GM21528 (cell line): ENCODE measurements around the gene HJV.

ENCODE experiments used
- ATAC-seq: cut with Tn5 transposase; IDR thresholded peaks from one replicate; pipeline ENCODE4 v1.9.1; 2021; ENCODE audit warnings: mild to moderate bottlenecking, moderate library complexity; ENCODE audit not compliant: unreplicated experiment, low FRiP score

HJV gene

DNA sequence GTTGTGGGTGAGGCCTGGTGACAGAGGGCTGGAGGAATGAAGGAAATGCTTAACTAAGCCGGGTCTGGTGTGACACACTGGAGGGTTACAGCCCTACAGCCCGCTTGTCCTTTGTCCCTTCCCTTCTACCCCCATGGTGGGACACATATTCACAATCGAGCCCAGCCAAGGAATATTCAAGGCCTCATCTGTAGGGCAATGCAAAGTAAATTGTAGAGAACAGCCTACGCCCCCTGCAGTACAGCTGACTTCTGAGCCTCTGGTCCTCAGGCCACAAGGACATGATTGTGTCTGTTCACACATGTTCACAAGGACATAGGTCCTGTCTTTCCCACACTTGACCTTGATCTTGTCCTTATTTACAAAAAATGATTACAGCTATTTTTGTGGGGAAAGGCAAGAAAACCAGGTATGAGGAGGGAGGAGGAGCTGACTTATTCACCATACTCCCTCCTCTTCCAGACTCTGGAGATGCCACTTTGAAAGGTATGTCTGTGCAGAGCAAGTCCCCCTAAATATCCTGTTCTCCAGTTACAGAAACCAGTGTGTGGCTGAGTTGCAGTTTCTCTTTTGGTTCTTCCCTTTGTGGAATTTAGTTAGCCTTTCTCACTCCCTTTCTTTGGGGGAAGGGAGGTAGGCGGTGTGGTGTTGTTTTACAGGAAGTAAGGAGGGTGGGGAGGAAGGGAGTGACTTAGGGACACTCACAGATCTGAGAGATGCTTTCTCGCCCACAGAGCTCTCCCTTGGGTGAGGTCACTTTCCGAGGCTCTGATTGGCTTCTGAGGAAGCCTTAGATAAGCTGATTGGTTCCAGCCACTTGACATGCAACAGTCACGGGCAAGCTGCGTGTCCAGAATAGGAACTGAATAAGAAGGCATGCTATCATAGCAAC lies 42.4 kb downstream of the HJV start:
- peak; percentile 85 for ATAC-seq

DNA sequence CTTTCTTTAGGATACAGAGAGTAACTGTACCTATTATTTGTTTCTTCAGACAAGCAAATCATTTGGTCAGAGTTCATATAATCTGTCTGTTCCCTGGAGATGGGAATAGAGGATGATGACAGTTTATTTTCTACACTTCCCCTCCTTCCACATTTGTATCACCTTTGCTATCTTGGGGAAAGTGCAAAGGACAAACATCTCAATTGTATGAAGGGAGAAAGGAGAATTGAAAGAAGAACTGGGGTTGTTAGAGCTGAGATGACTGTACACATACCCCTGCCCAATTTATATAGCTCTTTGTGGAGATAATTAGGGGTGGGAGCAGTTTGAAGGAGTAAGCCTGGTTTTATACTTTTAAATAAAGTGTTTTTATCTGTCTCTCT lies 43.1 kb downstream of the HJV start:
- no peak for ATAC-seq

DNA sequence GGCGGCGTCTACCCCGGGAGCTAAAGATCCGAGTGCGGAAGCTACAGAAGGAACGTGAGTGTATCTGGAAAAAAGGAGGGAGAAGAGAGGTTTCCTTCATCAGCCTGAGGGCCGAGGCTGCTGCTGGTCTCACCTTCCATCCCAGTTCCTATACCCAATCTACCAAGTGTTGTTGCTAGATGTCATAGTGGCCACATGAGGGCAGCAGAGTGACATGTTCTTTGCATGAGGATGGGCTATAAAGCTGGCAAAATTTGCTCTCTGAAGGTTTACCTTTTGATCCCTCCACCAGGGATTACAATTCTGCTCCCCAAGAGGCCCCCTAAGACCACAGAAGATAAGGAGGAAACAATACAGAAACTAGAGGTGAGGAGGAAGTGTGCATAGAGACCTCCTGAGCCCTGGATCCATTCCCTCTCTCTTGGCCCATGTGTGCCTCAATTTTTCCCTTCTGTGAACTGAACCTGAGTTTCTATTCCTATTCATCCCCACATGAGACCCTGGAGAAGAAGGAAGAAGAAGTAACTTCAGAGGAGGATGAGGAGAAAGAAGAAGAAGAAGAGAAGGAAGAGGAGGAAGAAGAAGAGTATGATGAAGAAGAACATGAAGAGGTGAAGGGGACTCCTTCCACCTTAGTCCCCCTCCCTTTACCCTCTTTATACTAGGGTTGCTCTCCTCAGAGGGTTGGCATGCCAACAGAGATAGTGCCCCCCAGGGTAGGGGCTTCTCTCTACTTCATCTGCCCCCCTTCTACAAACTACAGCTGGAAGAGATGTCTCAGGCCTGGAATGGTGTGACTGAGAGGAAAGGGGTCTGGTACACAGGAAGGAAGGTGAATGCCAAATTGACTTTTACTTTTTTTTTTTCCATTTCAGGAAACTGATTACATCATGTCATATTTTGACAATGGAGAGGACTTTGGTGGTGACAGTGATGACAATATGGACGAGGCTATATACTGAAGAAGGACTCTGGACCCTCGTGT lies 43.8 kb downstream of the HJV start:
- no peak for ATAC-seq

DNA sequence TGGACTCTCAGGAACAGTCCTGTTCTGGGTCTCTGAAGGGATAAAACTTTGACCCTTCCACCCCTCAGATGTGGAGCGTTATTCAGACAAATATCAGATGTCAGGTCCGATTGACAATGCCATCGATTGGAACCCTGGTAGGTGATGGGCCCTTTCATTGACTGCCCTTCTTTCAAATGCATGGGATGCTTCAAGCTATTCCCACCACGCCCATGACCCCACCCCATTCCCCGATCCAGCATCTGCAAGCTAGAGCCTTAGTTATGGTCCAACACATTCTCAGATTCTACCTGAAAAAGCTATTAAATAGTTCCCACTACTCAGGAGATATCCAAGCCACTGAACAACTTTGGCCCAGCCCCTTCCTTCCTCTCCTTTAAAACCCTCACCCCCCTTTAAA lies 44.5 kb downstream of the HJV start:
- ATAC-seq, result no peak

DNA sequence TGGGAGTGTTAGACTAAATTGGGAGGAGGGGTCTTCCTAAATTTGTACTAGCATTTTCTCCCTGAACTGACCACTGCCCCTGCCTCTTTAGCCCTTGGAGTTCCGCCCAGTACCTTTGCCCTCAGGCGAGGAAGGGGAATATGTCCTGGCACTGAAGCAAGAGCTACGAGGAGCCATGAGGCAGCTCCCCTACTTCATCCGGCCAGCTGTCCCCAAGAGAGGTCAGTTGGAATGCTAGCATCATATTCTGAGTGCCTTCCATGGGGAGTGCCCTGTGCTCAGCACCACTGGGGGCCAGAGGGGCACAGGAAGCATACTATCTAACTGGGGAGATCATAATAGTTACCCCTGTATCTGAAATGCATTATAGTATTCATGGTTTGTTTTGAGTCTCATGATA lies 46.3 kb downstream of the HJV start:
- no peak for ATAC-seq

DNA sequence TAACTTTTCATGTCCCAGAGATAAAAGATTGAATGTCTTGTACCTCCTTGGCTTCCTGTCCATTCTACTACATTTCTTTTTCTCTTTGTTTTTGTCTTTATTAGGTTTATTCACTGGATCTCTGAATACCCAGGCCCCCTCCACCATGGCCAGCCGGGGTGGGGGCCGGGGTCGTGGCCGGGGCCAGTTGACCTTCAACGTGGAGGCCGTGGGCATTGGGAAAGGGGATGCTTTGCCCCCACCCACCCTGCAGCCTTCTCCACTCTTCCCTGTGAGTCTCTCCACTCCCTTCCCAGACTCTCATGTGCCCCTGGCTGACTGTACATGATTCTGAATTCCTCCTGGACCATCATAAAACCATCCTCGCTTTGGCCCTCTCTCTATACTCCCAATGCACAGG lies 46.8 kb downstream of the HJV start:
- ATAC-seq, result no peak

DNA sequence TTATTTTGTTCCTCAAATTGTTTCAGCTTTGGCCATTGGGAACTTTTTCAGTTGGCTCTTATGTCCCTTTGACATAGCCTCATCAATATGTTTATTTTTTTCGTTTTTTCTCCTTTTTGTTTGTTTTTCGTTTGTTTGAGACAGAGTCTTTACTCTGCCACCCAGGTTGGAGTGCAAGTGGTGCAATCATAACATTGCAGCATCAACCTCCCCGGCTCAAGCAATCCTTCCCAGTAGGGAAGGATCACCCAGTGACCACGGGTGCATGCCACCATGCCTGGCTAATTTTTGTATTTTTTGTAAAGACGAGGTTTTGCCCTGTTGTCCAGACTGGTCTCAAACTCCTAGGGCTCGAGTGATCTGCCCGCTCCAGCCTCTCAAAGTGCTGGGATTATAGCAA lies 49.0 kb downstream of the HJV start:
- no peak for ATAC-seq
